ENCODE results near the gene ENKD1. TPM values are rescaled to one million over a fixed set of nuclear protein-coding genes. Genes with fewer than 3 reads are reported as not detected.
"Not testable (repeated sequence)": the region's sequence is repeated elsewhere in the genome, so short reads cannot be mapped to it uniquely, and the experiment has no call there.

The ENKD1 gene
- 12.7 and 19.9 TPM in 2 replicates for total RNA-seq (2014; rRNA removed; shearing (Covaris generic))

GRCh38 chr16:67666559-67667452 is at the start of gene ENKD1, which contains the start of gene C16orf86:
ENKD1 (minus strand) TSS chr16:67666750; CDS start chr16:67666442, 308 bp downstream.
C16orf86 (plus strand) TSS chr16:67666814; CDS start chr16:67666971, 157 bp downstream.
- peak; percentile 77 for DNase-seq (ENCODE audit: low read depth)

DNA sequence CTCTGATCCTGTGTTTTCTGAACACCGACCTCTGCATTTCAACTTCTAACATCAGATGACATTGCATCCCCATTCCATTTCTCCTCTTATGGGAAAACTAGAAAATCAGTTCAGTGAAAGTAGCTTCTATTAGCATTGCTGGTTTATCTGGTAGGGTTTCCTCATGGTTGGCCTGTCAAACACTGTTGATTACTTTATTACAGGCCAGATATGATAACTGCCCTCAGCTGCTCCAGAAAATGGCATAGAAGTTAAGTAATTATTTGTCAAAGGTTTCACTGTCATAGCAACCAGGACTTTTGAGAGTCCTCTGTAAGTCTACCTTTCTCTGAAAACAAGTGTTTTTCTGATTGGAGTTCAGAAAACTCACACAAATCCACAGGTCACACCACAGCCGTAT is 49.5 kb upstream of the ENKD1 start:
- DNase-seq (ENCODE audit: low read depth) = no peak

- DNase-seq (ENCODE audit: low read depth) = no peak
Observed at GRCh38 chr16:67714522-67714921, 48.0 kb upstream of the ENKD1 start.

DNA sequence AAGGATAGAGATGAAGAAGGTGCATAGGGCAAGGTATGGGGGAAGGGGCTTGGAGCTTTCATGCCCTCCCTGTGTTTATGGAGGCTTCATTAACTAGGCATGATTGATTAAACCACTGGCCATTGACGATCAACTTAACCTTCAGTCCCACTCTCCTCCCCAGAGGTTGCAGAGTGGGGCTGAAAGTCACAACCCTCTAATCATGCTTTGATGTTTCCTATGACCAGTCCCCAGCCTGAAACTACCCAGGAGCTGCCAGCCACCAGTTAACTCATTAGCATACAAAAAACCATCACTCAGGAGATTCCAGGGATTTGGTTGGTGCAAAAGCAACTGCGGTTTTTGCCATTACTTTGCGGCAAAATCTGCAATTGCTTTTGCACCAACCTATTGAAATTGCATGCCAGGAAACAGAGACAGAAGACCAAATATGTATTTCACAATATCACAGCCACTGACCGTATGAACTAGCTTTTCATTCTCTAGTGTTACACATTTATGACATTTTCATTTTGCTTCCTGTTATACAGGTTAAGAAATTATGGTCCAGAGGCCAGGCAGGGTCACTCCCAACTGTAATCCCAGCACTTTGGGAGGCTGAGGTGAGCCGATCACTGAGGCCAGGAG is 47.2 kb upstream of the ENKD1 start:
- DNase-seq (ENCODE audit: low read depth) = no peak

DNA sequence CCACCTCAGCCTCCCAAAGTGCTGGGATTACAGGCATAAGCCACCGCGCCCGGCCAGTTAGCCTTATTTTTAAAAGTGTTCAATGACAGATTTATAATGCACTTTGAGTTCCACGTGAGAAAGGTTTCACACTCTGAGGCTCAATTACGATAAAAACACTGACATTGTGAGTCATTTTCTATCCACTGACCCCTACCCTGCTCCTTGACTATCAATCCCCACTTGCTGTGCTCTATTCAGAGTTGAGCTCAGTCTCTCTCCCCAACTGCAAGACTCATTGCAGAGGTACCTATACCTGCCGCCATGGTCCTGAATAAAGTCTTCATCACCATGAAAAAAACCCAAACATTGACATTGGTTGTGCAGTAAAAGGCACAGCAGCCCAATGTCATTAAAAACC is 44.1 kb upstream of the ENKD1 start:
- no peak for DNase-seq (ENCODE audit: low read depth)

GRCh38 chr16:67709050-67709449 is 42.5 kb upstream of the ENKD1 start:
- DNase-seq (ENCODE audit: low read depth) = no peak

DNA sequence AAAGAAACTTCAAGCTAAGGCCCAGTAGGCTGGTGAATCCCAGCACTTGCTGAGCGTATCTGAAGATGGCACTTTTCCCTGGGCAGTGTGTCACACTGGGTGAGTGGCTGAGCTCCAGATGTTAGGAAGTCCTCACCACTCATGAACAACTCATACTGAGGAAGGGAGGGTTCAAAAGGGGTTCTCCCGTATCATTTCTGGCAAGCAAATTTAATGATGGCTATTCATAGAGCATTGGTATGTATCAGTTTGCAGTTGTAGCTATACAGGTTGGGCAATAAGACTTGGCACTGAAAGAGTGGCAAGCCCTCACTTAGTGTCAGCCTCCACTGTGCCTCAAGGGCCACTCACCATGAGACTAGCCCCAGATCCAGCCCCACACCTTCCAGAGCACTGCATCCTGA is 41.8 kb upstream of the ENKD1 start:
- DNase-seq (ENCODE audit: low read depth) = no peak

GRCh38 chr16:67707790-67708189 is 41.2 kb upstream of the ENKD1 start:
- no peak for DNase-seq (ENCODE audit: low read depth)

DNA sequence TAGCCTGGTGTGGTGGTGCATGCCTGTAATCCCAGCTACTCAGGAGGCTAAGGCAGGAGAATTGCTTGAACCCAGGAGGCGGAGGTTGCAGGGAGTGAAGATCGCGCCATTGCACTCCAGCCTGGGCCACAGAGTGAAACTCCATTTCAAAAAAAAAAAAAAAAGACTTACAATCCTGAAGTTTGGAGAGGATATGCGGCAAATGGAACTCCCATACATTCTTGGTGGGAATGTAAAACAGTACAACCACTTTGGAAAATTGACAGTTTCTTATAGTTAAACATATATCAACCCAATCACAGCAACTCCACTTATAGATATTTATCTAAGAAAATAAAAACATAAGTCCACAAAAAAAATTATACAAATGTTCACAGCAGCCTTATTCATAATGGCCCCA is 40.7 kb upstream of the ENKD1 start:
- no peak for DNase-seq (ENCODE audit: low read depth)

- no peak for DNase-seq (ENCODE audit: low read depth)
Observed at GRCh38 chr16:67704110-67704509, 37.6 kb upstream of the ENKD1 start.

- DNase-seq (ENCODE audit: low read depth) = no peak
Observed at GRCh38 chr16:67703626-67704025, 37.1 kb upstream of the ENKD1 start.

DNA sequence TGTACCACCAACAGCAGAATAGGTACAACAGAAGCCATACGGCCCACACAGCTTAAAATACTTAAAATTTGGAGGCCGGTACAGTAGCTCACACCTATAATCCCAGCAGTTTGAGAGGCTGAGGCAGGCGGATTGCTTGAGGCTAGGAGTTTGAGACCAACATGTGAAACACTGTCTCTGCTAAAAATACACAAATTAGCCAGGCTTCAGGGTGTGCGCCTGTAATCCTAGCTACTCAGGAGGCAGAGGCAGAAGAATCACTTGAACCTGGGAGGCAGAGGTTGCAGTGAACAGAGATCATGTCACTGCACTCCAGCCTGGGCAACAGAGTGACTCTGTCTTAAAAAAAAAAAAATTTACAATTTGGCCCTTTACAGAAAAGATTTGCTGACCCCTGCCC is 35.6 kb upstream of the ENKD1 start:
- no peak for DNase-seq (ENCODE audit: low read depth)

GRCh38 chr16:67701420-67701819 is 34.9 kb upstream of the ENKD1 start:
- no peak for DNase-seq (ENCODE audit: low read depth)

DNA sequence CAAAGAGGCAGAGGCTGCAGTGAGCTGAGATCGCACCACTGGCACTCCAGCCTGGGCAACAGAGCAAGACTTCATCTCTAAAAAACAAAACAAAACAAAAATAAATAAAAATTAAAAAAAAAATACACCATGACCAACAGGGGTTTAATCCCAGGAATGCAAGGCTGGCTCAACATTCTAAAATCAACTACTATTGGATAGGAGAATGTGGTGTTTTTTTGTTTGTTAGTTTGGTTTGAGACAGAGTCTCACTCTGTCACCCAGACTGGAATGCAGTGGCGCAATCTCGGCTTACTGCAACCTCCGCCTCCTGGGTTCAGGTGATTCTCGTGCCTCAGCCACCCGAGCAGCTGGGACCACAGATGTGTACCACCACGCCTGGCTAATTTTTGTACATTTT is 32.7 kb upstream of the ENKD1 start:
- DNase-seq (ENCODE audit: low read depth) = no peak

DNA sequence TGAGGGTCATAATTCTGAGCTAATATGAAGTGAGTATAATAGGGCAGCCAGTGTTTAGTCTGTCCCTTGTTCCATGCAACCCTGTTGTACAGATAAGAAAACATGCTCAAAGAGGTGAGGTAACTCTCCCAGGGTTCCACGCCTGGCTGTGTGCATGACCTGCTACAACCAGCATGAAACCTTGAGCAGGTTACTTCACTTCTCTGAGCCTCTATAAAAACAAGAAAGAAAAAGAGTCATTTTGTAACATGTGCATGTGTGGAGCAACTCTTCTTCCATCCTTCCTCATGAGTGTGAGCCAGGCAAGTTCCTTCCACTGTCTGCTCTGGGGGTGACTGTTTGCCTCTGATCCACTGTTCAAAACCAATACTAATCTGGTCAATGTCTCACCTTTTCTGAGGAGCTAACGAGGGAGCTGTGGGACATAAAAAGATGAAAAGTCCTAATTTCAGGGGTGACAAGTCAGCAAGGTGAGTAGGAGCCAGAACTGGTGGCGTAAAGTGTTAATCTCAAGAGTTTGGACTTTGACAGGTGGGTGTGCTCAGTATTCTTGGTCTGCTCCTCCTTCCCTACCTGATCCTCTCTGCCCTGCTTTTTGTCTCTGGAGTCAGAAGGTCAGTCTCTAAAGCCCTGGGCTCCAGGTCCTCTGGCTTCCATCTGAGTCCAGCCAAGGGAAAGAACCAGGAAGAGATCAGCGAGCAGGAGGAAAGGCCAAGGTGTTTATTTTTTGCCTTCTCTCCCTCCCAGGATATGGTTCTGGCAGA is 31.1 kb upstream of the ENKD1 start:
- no peak for DNase-seq (ENCODE audit: low read depth)

DNA sequence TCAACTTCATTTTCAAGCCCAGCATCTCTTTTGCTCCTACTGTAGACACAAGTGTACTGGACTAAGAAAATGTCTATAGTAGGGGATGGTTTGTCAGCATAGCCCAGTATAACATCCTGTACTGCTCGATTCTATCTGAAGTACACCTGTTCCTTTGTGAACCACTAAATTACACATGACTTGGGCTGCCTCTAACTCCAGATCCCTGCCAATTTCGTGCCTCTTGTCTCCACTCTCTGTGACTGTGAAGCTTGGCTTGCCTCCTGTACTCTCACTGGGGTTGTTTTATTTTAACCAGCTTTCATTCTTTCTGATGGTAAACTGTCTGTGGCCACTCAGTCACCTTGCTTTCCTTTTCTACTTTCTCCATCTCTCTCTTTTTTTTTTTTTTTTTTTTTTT is 28.1 kb upstream of the ENKD1 start:
- DNase-seq (ENCODE audit: low read depth) = no peak

- DNase-seq (ENCODE audit: low read depth) = not testable (repeated sequence)
Observed at GRCh38 chr16:67693517-67694285, 27.2 kb upstream of the ENKD1 start.

DNA sequence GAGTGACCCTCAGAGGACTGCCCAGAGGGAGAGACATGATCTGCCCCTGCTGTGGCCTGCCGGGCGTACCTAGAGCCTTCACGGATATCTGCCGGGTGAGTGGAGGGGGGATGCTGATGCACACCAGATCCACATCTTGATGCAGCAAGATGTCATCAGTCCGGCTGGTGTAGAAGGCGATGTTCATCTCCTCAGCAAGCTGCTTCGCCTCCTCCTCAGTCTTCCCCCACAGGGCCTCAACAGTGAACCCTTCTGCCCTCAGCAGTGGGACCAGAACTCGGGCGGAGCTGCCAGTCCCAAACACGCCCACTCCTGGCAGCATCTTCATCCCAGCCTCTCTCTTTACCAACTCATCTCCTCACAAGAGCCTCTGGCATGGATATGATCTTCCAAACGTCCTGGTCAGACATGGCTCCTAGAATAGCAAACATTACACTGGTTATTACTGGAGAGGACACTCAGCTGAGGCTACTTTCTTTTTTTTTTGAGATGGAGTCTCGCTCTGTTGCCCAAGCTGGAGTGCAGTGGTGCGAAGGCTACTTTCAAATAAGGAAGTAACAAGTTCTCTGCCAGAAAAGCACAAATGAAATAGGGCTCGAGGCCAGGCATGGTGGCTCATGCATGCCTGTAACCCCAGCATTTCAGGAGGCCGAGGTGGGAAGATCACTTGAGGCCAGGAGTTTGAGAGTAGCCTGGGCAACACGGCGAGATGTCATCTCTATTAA is 19.0 kb upstream of the ENKD1 start:
- no peak for DNase-seq (ENCODE audit: low read depth)

DNA sequence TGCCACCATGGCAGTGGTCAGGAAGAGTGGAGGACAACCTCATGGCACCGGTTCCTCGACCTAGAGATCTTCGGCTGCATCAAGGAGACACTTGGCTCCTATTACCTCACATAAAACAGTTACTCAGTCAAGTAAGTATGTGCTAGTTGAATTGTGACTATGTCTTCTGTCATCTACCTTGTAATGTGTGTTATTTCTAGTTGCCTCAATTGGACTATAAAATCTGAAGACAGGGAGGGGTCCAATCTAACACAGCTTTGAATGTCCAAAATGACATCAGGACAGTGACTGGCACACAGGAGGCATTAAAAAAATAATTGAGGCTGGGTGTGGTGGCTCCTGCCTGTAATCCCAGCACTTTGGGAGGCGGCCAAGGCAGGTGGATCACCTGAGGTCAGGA is 17.2 kb upstream of the ENKD1 start:
- no peak for DNase-seq (ENCODE audit: low read depth)

DNA sequence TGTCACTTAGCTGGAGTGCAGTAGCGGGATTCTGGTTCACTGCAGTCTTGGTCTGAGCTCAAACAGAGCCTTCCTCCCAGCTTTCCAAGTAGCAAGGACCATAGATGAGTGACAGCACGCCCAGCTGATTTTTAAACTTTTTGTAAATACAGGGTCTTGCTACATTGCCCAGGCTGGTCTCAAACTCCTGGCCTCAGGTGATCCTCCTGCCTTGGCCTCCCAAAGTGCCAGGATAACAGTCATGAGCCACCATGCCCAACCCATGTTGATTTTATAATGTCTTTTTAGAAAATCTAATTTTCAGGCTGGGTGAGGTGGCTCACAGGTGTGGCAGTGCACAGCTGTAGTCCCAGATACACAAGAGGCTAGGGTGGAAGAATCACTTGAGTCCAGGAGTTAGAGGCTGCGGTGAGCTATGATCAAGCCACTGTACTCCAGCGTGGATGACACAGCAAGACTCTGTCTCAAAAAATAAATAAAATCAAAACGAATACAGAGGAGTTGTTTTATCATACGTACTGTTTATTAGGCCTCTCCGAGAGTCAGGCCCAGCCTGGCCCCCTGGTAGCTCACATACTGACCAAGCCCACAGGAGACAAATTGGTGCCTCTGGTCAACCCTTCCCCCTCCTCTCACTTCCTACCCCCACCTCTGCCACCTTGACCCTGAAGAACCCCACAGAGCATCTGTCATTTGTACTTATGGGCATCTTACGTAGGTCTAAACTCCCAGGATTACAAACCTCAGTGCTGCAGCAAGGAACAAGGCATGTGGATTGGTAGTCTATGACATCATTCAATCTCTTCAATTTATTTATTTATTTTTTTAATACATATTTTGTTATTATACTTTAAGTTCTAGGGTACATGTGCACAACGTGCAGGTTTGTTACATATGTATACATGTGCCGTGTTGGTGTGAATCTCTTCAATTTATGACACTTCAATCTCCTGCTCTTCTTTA is 13.7 kb upstream of the ENKD1 start:
- no peak for DNase-seq (ENCODE audit: low read depth)
